ENCODE measurements around the gene PAX1.

DNA sequence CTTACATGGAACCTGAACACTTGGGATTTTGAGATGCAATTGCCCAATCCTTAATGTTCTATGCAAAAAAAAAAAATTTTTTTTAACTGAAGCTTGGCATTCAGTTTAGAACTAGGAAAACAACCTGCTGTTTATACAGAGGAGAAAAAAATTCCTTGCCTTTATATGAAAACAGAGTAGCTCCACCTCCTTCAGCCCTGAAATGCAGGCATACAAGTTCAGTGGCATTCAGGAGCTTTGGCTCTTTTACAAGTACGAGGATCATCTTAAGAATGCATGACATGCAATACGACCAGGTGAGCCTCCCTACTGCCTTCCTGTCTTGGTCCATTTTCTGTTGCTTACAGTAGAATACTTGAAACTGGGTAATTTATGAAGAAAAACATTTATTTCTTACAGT, 20.4 kb downstream of the PAX1 start:
- TF ChIP-seq, protein P1, sequence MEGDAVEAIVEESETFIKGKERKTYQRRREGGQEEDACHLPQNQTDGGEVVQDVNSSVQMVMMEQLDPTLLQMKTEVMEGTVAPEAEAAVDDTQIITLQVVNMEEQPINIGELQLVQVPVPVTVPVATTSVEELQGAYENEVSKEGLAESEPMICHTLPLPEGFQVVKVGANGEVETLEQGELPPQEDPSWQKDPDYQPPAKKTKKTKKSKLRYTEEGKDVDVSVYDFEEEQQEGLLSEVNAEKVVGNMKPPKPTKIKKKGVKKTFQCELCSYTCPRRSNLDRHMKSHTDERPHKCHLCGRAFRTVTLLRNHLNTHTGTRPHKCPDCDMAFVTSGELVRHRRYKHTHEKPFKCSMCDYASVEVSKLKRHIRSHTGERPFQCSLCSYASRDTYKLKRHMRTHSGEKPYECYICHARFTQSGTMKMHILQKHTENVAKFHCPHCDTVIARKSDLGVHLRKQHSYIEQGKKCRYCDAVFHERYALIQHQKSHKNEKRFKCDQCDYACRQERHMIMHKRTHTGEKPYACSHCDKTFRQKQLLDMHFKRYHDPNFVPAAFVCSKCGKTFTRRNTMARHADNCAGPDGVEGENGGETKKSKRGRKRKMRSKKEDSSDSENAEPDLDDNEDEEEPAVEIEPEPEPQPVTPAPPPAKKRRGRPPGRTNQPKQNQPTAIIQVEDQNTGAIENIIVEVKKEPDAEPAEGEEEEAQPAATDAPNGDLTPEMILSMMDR (IDR thresholded peaks at IDR 0.05), result no peak
- TF ChIP-seq POLR2A (IDR thresholded peaks at IDR 0.05) (no peak), EP300 (IDR thresholded peaks at IDR 0.05) (no peak)
